ENCODE results near the gene GASK1A.

The GASK1A gene

GRCh38 chr3:43014241-43014640 is 35.1 kb downstream of the GASK1A start:
- Mint-ChIP-seq H3K4me3 (no peak overlapping the region), H3K36me3 (ENCODE audit: low read depth) (no peaks in the 10 kb centered on the region), H3K9me3 (no peaks in the 10 kb centered on the region), H3K27me3 (no peaks in the 10 kb centered on the region), H3K4me1 (ENCODE audit: low read depth) (peaks cover 7% of the 10 kb centered on the region), H3K27ac (no peak overlapping the region)

- H3K4me3 Mint-ChIP-seq = no peak overlapping the region
- no peaks in the 10 kb centered on the region for H3K27me3 Mint-ChIP-seq
- no peaks in the 10 kb centered on the region for H3K9me3 Mint-ChIP-seq
- peaks cover 14% of the 10 kb centered on the region for H3K4me1 Mint-ChIP-seq (ENCODE audit: low read depth)
- H3K27ac Mint-ChIP-seq = no peak overlapping the region
- no peaks in the 10 kb centered on the region for H3K36me3 Mint-ChIP-seq (ENCODE audit: low read depth)
These were observed 35.8 kb downstream of the GASK1A start for GRCh38 chr3:43014956-43015355.

- Mint-ChIP-seq H3K27me3 (no peaks in the 10 kb centered on the region), H3K4me3 (no peak overlapping the region), H3K36me3 (ENCODE audit: low read depth) (no peaks in the 10 kb centered on the region), H3K27ac (no peak overlapping the region), H3K4me1 (ENCODE audit: low read depth) (peaks cover 20% of the 10 kb centered on the region), H3K9me3 (no peaks in the 10 kb centered on the region)
These were observed 36.5 kb downstream of the GASK1A start for GRCh38 chr3:43015572-43015971.

GRCh38 chr3:43015991-43016865 is 37.1 kb downstream of the GASK1A start:
- H3K36me3 Mint-ChIP-seq (ENCODE audit: low read depth) = no peaks in the 10 kb centered on the region
- no peaks in the 10 kb centered on the region for H3K9me3 Mint-ChIP-seq
- H3K4me1 Mint-ChIP-seq (ENCODE audit: low read depth) = peaks cover 26% of the 10 kb centered on the region
- no peak overlapping the region for H3K4me3 Mint-ChIP-seq
- no peaks in the 10 kb centered on the region for H3K27me3 Mint-ChIP-seq
- no peak overlapping the region for H3K27ac Mint-ChIP-seq

GRCh38 chr3:43017004-43017403 is 37.9 kb downstream of the GASK1A start:
- Mint-ChIP-seq H3K4me1 (ENCODE audit: low read depth) (peaks cover 33% of the 10 kb centered on the region), H3K9me3 (no peaks in the 10 kb centered on the region), H3K36me3 (ENCODE audit: low read depth) (no peaks in the 10 kb centered on the region), H3K4me3 (no peak overlapping the region), H3K27me3 (no peaks in the 10 kb centered on the region), H3K27ac (no peak overlapping the region)

- Mint-ChIP-seq H3K27ac (no peak overlapping the region), H3K36me3 (ENCODE audit: low read depth) (no peaks in the 10 kb centered on the region), H3K27me3 (no peaks in the 10 kb centered on the region), H3K9me3 (no peaks in the 10 kb centered on the region), H3K4me3 (no peak overlapping the region), H3K4me1 (ENCODE audit: low read depth) (peaks cover 40% of the 10 kb centered on the region)
These were observed 38.6 kb downstream of the GASK1A start for GRCh38 chr3:43017593-43018195.

GRCh38 chr3:43018246-43018645 is 39.1 kb downstream of the GASK1A start:
- Mint-ChIP-seq H3K27ac (no peak overlapping the region), H3K4me3 (no peak overlapping the region), H3K36me3 (ENCODE audit: low read depth) (no peaks in the 10 kb centered on the region), H3K4me1 (ENCODE audit: low read depth) (peaks cover 45% of the 10 kb centered on the region), H3K27me3 (no peaks in the 10 kb centered on the region), H3K9me3 (no peaks in the 10 kb centered on the region)

- no peaks in the 10 kb centered on the region for H3K36me3 Mint-ChIP-seq (ENCODE audit: low read depth)
- H3K4me3 Mint-ChIP-seq = no peak overlapping the region
- no peaks in the 10 kb centered on the region for H3K9me3 Mint-ChIP-seq
- peaks cover 55% of the 10 kb centered on the region for H3K4me1 Mint-ChIP-seq (ENCODE audit: low read depth)
- H3K27me3 Mint-ChIP-seq = no peaks in the 10 kb centered on the region
- peak overlapping the region; percentile 33 for H3K27ac Mint-ChIP-seq
These were observed 40.1 kb downstream of the GASK1A start for GRCh38 chr3:43019006-43019809.

- peaks cover 61% of the 10 kb centered on the region for H3K4me1 Mint-ChIP-seq (ENCODE audit: low read depth)
- no peak overlapping the region for H3K4me3 Mint-ChIP-seq
- no peaks in the 10 kb centered on the region for H3K36me3 Mint-ChIP-seq (ENCODE audit: low read depth)
- no peaks in the 10 kb centered on the region for H3K27me3 Mint-ChIP-seq
- H3K9me3 Mint-ChIP-seq = no peaks in the 10 kb centered on the region
- H3K27ac Mint-ChIP-seq = no peak overlapping the region
These were observed 40.7 kb downstream of the GASK1A start for GRCh38 chr3:43019826-43020225.

GRCh38 chr3:43021186-43021585 is 42.1 kb downstream of the GASK1A start:
- Mint-ChIP-seq H3K27ac (no peak overlapping the region), H3K27me3 (no peaks in the 10 kb centered on the region), H3K4me3 (no peak overlapping the region), H3K9me3 (no peaks in the 10 kb centered on the region), H3K4me1 (ENCODE audit: low read depth) (peaks cover 71% of the 10 kb centered on the region), H3K36me3 (ENCODE audit: low read depth) (no peaks in the 10 kb centered on the region)

GRCh38 chr3:43022121-43022520 is 43.0 kb downstream of the GASK1A start:
- Mint-ChIP-seq H3K4me3 (no peak overlapping the region), H3K36me3 (ENCODE audit: low read depth) (no peaks in the 10 kb centered on the region), H3K27ac (no peak overlapping the region), H3K9me3 (no peaks in the 10 kb centered on the region), H3K4me1 (ENCODE audit: low read depth) (peaks cover 71% of the 10 kb centered on the region), H3K27me3 (no peaks in the 10 kb centered on the region)

- peaks cover 71% of the 10 kb centered on the region for H3K4me1 Mint-ChIP-seq (ENCODE audit: low read depth)
- H3K4me3 Mint-ChIP-seq = no peak overlapping the region
- no peaks in the 10 kb centered on the region for H3K9me3 Mint-ChIP-seq
- H3K36me3 Mint-ChIP-seq (ENCODE audit: low read depth) = no peaks in the 10 kb centered on the region
- no peaks in the 10 kb centered on the region for H3K27me3 Mint-ChIP-seq
- H3K27ac Mint-ChIP-seq = no peak overlapping the region
These were observed 44.0 kb downstream of the GASK1A start for GRCh38 chr3:43023066-43023465.

GRCh38 chr3:43023746-43024145 is 44.6 kb downstream of the GASK1A start:
- H3K4me1 Mint-ChIP-seq (ENCODE audit: low read depth) = peaks cover 69% of the 10 kb centered on the region
- H3K27ac Mint-ChIP-seq = peak overlapping the region; percentile 46

GRCh38 chr3:43024181-43024885 is 45.2 kb downstream of the GASK1A start:
- H3K27me3 Mint-ChIP-seq = no peaks in the 10 kb centered on the region
- peak overlapping the region; percentile 44 for H3K4me3 Mint-ChIP-seq
- peak overlapping the region; percentile 46 for H3K27ac Mint-ChIP-seq
- no peaks in the 10 kb centered on the region for H3K36me3 Mint-ChIP-seq (ENCODE audit: low read depth)
- H3K9me3 Mint-ChIP-seq = no peaks in the 10 kb centered on the region
- H3K4me1 Mint-ChIP-seq (ENCODE audit: low read depth) = peaks cover 63% of the 10 kb centered on the region

More at GRCh38 chr3:43023746-43024145, 44.6 kb downstream of the GASK1A start:
- H3K36me3 Mint-ChIP-seq (ENCODE audit: low read depth) = no peaks in the 10 kb centered on the region
- H3K9me3 Mint-ChIP-seq = no peaks in the 10 kb centered on the region
- H3K27me3 Mint-ChIP-seq = no peaks in the 10 kb centered on the region
- H3K4me3 Mint-ChIP-seq = peak overlapping the region; percentile 44
